A549 (cell line): ENCODE results near the gene SUMO2. TPM values are rescaled to one million over a fixed set of nuclear protein-coding genes. Genes with fewer than 3 reads are reported as not detected.

Experiments used
- ATAC-seq, 2 experiments: fragments of 200-7000 bp in 1 of 2; fragments of >200 bp in 1 of 2; cut with Nextera tagmentation in 1 of 2; cut with Tn5 transposase in 1 of 2; 3 replicates each; pipeline versions ENCODE4 v1.8.0 to v1.9.1; 2018 to 2020; ENCODE audit warnings: mild to moderate bottlenecking in 1 of 2, moderate library complexity in 1 of 2
- CTCF ChIA-PET: fragments of 300-600 bp; sonication (Branson Sonifier 250); formaldehyde crosslinking; extraction: SDS; loops from one replicate; lab custom pipeline; 2021; ENCODE audit warnings: antibody characterized with exemption, inconsistent platforms; lab: Yijun Ruan, JAX
- POLR2A ChIA-PET: fragments of 350-600 bp; formaldehyde crosslinking; extraction: SDS; loops from one replicate; lab custom pipeline; 2021; ENCODE audit warnings: antibody characterized with exemption, inconsistent platforms; lab: Yijun Ruan, JAX
- DNase-seq, 2 experiments: peaks; one replicate each; pipeline versions ENCODE4 v3.0.0 to v3.0.0-alpha.2; 2011 to 2016; ENCODE audit warnings: low read depth in 1 of 2, low spot score in 1 of 2
- FAIRE-seq: peaks from 2 replicates; lab custom pipeline; 2011; peaks lifted over from hg19 to GRCh38; lab: Jason Lieb, UNC
- H3K27ac ChIP-seq, 2 experiments: fragments of >200 bp; sonication (Bioruptor Twin); formaldehyde crosslinking; 3 replicates each; pipeline ENCODE4 v1.5.1; 2016 to 2017
- H3K4me1 ChIP-seq: fragments of >200 bp; sonication (Bioruptor Twin); formaldehyde crosslinking; 3 replicates; pipeline ENCODE4 v1.6.1; 2016
- H3K4me2 ChIP-seq: fragments of >200 bp; sonication (Bioruptor Twin); formaldehyde crosslinking; 3 replicates; pipeline ENCODE4 v1.6.1; 2016
- H3K4me3 ChIP-seq: fragments of >200 bp; sonication (Bioruptor Twin); formaldehyde crosslinking; 3 replicates; pipeline ENCODE4 v1.5.1; 2016
- H3K9me3 ChIP-seq: fragments of >200 bp; sonication (Bioruptor Twin); formaldehyde crosslinking; 3 replicates; pipeline ENCODE4 v1.6.1; 2016
- BHLHE40 ChIP-seq: IDR thresholded peaks from 2 replicates; pipeline ENCODE4 v1.6.1; 2012; ENCODE audit warnings: low read depth, low read length, inconsistent platforms
- CBX2 ChIP-seq: fragments of 200-600 bp; sonication (generic); IDR thresholded peaks from 2 replicates; pipeline ENCODE4 v1.6.1; 2016; ENCODE audit warnings: low read depth, mild to moderate bottlenecking, borderline replicate concordance
- CEBPB ChIP-seq, 2 experiments: fragments of >200 bp in 1 of 2; sonication (Bioruptor Twin) in 1 of 2; formaldehyde crosslinking in 1 of 2; IDR thresholded peaks; 2 replicates each; pipeline ENCODE4 v1.6.1; 2012 to 2016
- CHD4 ChIP-seq: fragments of 200-600 bp; sonication (generic); IDR thresholded peaks from 2 replicates; pipeline ENCODE4 v1.6.1; 2016; ENCODE audit warnings: antibody characterized with exemption, mild to moderate bottlenecking, borderline replicate concordance
- EHMT2 ChIP-seq: fragments of 200-600 bp; sonication (generic); IDR thresholded peaks from 2 replicates; pipeline ENCODE4 v1.6.1; 2016; ENCODE audit warnings: antibody characterized with exemption, low read depth, mild to moderate bottlenecking, moderate library complexity
- FOSB ChIP-seq: fragments of 250-450 bp; sonication (Bioruptor Pico); IDR thresholded peaks from 2 replicates; pipeline ENCODE4 v1.5.0; 2020; ENCODE audit warnings: mild to moderate bottlenecking, moderate library complexity
- HOXA7 ChIP-seq: fragments of 250-450 bp; sonication (Bioruptor Pico); IDR thresholded peaks from 2 replicates; pipeline ENCODE4 v1.5.0; 2020; ENCODE audit warnings: mild to moderate bottlenecking, moderate library complexity
- JUNB ChIP-seq: fragments of >200 bp; sonication (Bioruptor Twin); formaldehyde crosslinking; IDR thresholded peaks from 2 replicates; pipeline ENCODE4 v1.6.1; 2016
- KDM1A ChIP-seq: fragments of 200-600 bp; sonication (generic); IDR thresholded peaks from 2 replicates; pipeline ENCODE4 v1.6.1; 2016; ENCODE audit warnings: low read depth, mild to moderate bottlenecking
- MAFK ChIP-seq: fragments of 450-650 bp; IDR thresholded peaks from 2 replicates; pipeline ENCODE4 v1.6.1; 2014; ENCODE audit not compliant: partially characterized antibody
- PHF8 ChIP-seq: fragments of 200-600 bp; sonication (generic); IDR thresholded peaks from 2 replicates; pipeline ENCODE4 v1.6.1; 2016; ENCODE audit warnings: low read depth, mild to moderate bottlenecking, antibody characterized with exemption, moderate library complexity, borderline replicate concordance
- POLR2A ChIP-seq: IDR thresholded peaks from 2 replicates; pipeline ENCODE4 v1.6.1; 2012; ENCODE audit warnings: mild to moderate bottlenecking, low read length
- RARB ChIP-seq: fragments of 250-450 bp; sonication (Bioruptor Pico); IDR thresholded peaks from 2 replicates; pipeline ENCODE4 v1.8.0; 2021; ENCODE audit warnings: mild to moderate bottlenecking, moderate library complexity
- RCOR1 ChIP-seq: fragments of 150-350 bp; IDR thresholded peaks from 2 replicates; pipeline ENCODE4 v1.6.1; 2014; ENCODE audit warnings: antibody characterized with exemption, low read length, low read depth
- RNF2 ChIP-seq: fragments of 200-600 bp; sonication (generic); IDR thresholded peaks from 2 replicates; pipeline ENCODE4 v1.6.1; 2016; ENCODE audit warnings: low read depth, mild to moderate bottlenecking, antibody characterized with exemption, moderate library complexity, borderline replicate concordance
- ZC3H11A ChIP-seq: fragments of 450-650 bp; IDR thresholded peaks from 2 replicates; pipeline ENCODE4 v1.6.1; 2014; ENCODE audit warnings: antibody characterized with exemption, mild to moderate bottlenecking
- ZNF302 ChIP-seq: fragments of 250-450 bp; sonication (Bioruptor Pico); IDR thresholded peaks from 2 replicates; pipeline ENCODE4 v1.9.0; 2021; ENCODE audit warnings: inconsistent platforms, mild to moderate bottlenecking, moderate library complexity
- ZSCAN20 ChIP-seq: fragments of 250-450 bp; sonication (Bioruptor Pico); IDR thresholded peaks from 2 replicates; pipeline ENCODE4 v1.8.0; 2022; ENCODE audit warnings: mild to moderate bottlenecking, moderate library complexity
- WGBS: methylation state at CpG from one replicate; pipeline ENCODE4 v1.1.6; 2017; ENCODE audit errors: missing lambda C conversion rate; 5-methylcytosine and 5-hydroxymethylcytosine counted together
- polyA plus RNA-seq, 4 experiments: library from polyadenylated mRNA; depleted of rRNA in 3 of 4; stranded (reverse); fragments of >200 nt; fragmentation: RNase III in 1 of 4; extraction: RNeasy Plus Mini Kit Qiagen cat#74134 plus additional on column Dnase treatment in 1 of 4; gene quantifications; 2 replicates in 3 of 4; 3 replicates in 1 of 4; pipeline ENCODE4 v1.2.3, GENCODE V29; 2011 to 2017
- TF ChIP-seq, protein P1 (sequence below): fragments of 450-650 bp; IDR thresholded peaks from 2 replicates; pipeline ENCODE4 v1.6.1; 2014; ENCODE audit warnings: antibody characterized with exemption
- TF ChIP-seq, protein P2 (sequence below): fragments of 250-450 bp; sonication (Bioruptor Pico); IDR thresholded peaks from 2 replicates; pipeline ENCODE4 v1.5.0; 2021; ENCODE audit warnings: mild to moderate bottlenecking, moderate library complexity, borderline replicate concordance
- TF ChIP-seq, protein P3 (sequence below): fragments of 200-600 bp; sonication (generic); IDR thresholded peaks from 2 replicates; pipeline ENCODE4 v1.6.1; 2016; ENCODE audit warnings: antibody characterized with exemption, mild to moderate bottlenecking, moderate library complexity
- TF ChIP-seq, protein P4 (sequence below): fragments of >200 bp; sonication (Bioruptor Twin); formaldehyde crosslinking; IDR thresholded peaks from 2 replicates; pipeline ENCODE4 v1.6.1; 2016
- TF ChIP-seq, protein P5 (sequence below): IDR thresholded peaks from 2 replicates; pipeline ENCODE4 v1.6.1; 2012; ENCODE audit warnings: low read depth, borderline replicate concordance

SUMO2 gene
- polyA plus RNA-seq, 2 of the 4 experiments (the other 2 are of a cell fraction): 525 to 545 TPM

DNA sequence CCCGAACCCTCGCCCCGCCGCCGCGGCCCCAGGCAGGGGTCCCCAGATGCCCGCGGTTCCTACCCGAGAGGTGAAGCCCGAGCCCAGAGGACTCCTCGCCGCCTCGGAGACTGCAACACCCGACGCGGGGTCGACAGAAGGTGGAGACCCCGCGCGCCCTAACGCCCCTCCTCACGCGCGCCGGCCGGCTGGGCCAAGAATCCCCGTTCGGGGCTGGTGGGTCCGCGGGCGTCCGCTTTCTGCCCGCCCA, 515 bp downstream of the SUMO2 start:
- no peaks in the 10 kb centered on the region for H3K9me3 ChIP-seq
- H3K4me2 ChIP-seq: peak overlapping the region; percentile 88
- no peak for DNase-seq
- peak overlapping the region; percentile 93 to 98 for H3K27ac ChIP-seq
- H3K4me3 ChIP-seq: peak overlapping the region; percentile 96
- ATAC-seq: peak in 1 of 2 experiments; percentile 30; a peak in 3 of 6 replicates
- peaks cover 15% of the 10 kb centered on the region; the same call in 2 of the 3 replicates for H3K4me1 ChIP-seq
- TF ChIP-seq RNF2 (no peak), RARB (CRISPR knock-in tag) (no peak), CBX2 (no peak), PHF8 (peak; percentile 80; the same call in 1 of the 2 replicates), CEBPB (IDR thresholded peaks at IDR 0.05) (no peak)
- TF ChIP-seq, protein P1, sequence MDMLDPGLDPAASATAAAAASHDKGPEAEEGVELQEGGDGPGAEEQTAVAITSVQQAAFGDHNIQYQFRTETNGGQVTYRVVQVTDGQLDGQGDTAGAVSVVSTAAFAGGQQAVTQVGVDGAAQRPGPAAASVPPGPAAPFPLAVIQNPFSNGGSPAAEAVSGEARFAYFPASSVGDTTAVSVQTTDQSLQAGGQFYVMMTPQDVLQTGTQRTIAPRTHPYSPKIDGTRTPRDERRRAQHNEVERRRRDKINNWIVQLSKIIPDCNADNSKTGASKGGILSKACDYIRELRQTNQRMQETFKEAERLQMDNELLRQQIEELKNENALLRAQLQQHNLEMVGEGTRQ: no peak
- TF ChIP-seq, protein P2, sequence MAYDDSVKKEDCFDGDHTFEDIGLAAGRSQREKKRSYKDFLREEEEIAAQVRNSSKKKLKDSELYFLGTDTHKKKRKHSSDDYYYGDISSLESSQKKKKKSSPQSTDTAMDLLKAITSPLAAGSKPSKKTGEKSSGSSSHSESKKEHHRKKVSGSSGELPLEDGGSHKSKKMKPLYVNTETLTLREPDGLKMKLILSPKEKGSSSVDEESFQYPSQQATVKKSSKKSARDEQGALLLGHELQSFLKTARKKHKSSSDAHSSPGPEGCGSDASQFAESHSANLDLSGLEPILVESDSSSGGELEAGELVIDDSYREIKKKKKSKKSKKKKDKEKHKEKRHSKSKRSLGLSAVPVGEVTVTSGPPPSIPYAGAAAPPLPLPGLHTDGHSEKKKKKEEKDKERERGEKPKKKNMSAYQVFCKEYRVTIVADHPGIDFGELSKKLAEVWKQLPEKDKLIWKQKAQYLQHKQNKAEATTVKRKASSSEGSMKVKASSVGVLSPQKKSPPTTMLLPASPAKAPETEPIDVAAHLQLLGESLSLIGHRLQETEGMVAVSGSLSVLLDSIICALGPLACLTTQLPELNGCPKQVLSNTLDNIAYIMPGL: 0 out of 2 replicates have a peak, but pooled peaks have one; percentile 60
- TF ChIP-seq, protein P3, sequence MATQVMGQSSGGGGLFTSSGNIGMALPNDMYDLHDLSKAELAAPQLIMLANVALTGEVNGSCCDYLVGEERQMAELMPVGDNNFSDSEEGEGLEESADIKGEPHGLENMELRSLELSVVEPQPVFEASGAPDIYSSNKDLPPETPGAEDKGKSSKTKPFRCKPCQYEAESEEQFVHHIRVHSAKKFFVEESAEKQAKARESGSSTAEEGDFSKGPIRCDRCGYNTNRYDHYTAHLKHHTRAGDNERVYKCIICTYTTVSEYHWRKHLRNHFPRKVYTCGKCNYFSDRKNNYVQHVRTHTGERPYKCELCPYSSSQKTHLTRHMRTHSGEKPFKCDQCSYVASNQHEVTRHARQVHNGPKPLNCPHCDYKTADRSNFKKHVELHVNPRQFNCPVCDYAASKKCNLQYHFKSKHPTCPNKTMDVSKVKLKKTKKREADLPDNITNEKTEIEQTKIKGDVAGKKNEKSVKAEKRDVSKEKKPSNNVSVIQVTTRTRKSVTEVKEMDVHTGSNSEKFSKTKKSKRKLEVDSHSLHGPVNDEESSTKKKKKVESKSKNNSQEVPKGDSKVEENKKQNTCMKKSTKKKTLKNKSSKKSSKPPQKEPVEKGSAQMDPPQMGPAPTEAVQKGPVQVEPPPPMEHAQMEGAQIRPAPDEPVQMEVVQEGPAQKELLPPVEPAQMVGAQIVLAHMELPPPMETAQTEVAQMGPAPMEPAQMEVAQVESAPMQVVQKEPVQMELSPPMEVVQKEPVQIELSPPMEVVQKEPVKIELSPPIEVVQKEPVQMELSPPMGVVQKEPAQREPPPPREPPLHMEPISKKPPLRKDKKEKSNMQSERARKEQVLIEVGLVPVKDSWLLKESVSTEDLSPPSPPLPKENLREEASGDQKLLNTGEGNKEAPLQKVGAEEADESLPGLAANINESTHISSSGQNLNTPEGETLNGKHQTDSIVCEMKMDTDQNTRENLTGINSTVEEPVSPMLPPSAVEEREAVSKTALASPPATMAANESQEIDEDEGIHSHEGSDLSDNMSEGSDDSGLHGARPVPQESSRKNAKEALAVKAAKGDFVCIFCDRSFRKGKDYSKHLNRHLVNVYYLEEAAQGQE: no peak
- ChIA-PET CTCF (interaction anchor here (0.8 to 3.9 kb wide), 2 partner anchors 66 to 68 kb away, joined by 3 to 21 read pairs; no protein-coding TSS in a partner anchor), POLR2A (no interaction called here)
- no peak for FAIRE-seq
- 0% methylated on average over 3 of the region's 33 CpGs for WGBS

DNA sequence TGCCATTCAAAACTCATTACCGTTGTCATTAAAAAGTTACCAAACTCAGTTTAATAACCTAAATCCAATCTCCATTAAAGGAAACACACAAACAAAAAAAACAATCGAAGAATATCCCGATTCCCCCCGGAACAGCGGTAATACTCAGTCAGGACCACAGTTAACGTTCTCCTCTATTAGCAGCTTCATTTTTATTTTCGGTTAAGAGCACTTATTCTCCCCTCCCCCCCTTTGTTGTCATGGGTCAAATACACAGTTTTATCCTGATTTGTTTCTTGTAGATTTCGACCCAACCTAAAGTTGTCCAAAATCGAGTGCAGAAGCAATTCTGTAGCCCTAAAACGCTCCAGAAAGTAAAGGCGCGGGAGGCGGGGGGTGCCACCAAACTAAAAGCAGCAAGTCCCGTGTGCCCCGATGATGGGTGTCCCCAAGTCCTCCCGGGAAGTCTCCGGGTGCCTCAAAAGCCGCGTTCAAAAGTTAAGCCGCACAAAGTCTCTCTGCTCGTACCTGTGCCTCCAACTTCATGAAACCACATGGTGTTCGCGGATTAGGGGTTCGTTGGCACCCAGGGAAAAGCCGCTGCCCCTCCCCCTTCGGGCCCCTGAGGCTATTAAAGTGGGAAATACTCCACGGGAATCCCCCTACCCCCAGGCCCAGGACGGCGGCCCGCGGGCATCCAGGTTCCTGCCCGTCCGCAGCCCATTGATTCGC, 996 bp downstream of the SUMO2 start:
- Histone ChIP-seq H3K9me3 (no peaks in the 10 kb centered on the region), H3K4me1 (peaks cover 15% of the 10 kb centered on the region; the same call in 2 of the 3 replicates), H3K27ac (peak overlapping the region; percentile 93 to 98), H3K4me2 (peak overlapping the region; percentile 88), H3K4me3 (peak overlapping the region; percentile 96)
- ATAC-seq (peak; percentile 3 to 31; a peak in 3 of 6 replicates), FAIRE-seq (no peak), DNase-seq (no peak)
- TF ChIP-seq RCOR1 (no peak), CHD4 (no peak), BHLHE40 (no peak), ZNF302 (CRISPR knock-in tag) (no peak), POLR2A (no peak), KDM1A (no peak), CBX2 (no peak), EHMT2 (no peak), ZSCAN20 (CRISPR knock-in tag) (no peak), JUNB (no peak), ZC3H11A (no peak), FOSB (CRISPR knock-in tag) (no peak), HOXA7 (CRISPR knock-in tag) (no peak), MAFK (no peak)
- TF ChIP-seq, protein P1: no peak
- TF ChIP-seq, protein P4, sequence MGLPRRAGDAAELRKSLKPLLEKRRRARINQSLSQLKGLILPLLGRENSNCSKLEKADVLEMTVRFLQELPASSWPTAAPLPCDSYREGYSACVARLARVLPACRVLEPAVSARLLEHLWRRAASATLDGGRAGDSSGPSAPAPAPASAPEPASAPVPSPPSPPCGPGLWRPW: no peak
- TF ChIP-seq, protein P5, sequence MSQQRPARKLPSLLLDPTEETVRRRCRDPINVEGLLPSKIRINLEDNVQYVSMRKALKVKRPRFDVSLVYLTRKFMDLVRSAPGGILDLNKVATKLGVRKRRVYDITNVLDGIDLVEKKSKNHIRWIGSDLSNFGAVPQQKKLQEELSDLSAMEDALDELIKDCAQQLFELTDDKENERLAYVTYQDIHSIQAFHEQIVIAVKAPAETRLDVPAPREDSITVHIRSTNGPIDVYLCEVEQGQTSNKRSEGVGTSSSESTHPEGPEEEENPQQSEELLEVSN: no peak
- ChIA-PET CTCF (interaction anchor here (1.7 to 4.1 kb wide), 5 partner anchors 8 to 68 kb away, joined by 6 to 16 read pairs (median 8); no protein-coding TSS in a partner anchor), POLR2A (interaction anchor here (0.6 to 0.8 kb wide), 2 partner anchors 10 to 20 kb away, joined by 3 to 6 read pairs; no protein-coding TSS in a partner anchor)
- 1% methylated on average over 27 of the region's 34 CpGs for WGBS
